ENCODE results near the gene SPAG7.

SPAG7 gene

GRCh38 chr17:4958102-4958501 is 9.5 kb downstream of the SPAG7 start:
- peaks cover 21% of the 10 kb centered on the region for H3K36me3 ChIP-seq
- no peak overlapping the region for H3K4me3 ChIP-seq (ENCODE audit: low read depth, low read length)
- no peaks in the 10 kb centered on the region for H3K9me3 ChIP-seq (ENCODE audit: severe bottlenecking)
- no peak overlapping the region for H3K27ac ChIP-seq
- no peaks in the 10 kb centered on the region for H3K27me3 ChIP-seq (ENCODE audit: insufficient read depth, low read depth, severe bottlenecking)
- TF ChIP-seq, protein P1, sequence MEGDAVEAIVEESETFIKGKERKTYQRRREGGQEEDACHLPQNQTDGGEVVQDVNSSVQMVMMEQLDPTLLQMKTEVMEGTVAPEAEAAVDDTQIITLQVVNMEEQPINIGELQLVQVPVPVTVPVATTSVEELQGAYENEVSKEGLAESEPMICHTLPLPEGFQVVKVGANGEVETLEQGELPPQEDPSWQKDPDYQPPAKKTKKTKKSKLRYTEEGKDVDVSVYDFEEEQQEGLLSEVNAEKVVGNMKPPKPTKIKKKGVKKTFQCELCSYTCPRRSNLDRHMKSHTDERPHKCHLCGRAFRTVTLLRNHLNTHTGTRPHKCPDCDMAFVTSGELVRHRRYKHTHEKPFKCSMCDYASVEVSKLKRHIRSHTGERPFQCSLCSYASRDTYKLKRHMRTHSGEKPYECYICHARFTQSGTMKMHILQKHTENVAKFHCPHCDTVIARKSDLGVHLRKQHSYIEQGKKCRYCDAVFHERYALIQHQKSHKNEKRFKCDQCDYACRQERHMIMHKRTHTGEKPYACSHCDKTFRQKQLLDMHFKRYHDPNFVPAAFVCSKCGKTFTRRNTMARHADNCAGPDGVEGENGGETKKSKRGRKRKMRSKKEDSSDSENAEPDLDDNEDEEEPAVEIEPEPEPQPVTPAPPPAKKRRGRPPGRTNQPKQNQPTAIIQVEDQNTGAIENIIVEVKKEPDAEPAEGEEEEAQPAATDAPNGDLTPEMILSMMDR (IDR thresholded peaks at IDR 0.05; ENCODE audit: low read depth, low read length): no peak
- DNase-seq: no peak

DNA sequence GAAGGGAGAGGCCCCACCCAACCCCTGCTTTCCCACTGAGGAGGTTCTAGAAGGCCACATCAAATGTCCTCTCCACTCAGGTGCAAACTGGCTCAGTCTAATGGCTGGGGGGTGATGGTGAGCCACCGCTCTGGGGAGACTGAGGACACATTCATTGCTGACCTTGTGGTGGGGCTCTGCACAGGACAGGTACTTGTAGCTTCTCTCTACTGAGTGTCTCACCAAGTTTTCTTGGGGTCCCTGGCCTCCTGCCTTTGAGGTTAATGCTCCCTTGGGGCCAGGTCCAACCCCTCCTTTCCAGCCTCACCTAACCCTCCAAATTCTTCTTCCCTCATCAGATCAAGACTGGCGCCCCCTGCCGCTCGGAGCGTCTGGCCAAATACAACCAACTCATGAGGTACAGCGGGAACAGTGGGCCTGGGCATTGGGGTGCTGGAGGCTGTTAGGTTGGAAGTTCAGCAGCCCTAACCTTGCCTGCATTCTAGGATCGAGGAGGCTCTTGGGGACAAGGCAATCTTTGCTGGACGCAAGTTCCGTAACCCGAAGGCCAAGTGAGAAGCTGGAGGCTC is 11.0 kb downstream of the SPAG7 start:
- no peak overlapping the region for H3K27ac ChIP-seq
- TF ChIP-seq, protein P1 (IDR thresholded peaks at IDR 0.05; ENCODE audit: low read depth, low read length): no peak
- DNase-seq: no peak

DNA sequence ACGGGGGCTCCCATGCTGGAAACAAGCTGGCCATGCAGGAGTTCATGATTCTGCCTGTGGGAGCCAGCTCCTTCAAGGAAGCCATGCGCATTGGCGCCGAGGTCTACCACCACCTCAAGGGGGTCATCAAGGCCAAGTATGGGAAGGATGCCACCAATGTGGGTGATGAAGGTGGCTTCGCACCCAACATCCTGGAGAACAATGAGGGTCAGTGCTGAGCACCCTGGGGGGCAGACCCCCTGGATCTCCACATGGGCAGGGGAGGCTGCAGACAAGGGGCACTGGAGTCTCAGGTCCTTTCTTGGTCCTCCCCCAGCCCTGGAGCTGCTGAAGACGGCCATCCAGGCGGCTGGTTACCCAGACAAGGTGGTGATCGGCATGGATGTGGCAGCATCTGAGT is 12.5 kb downstream of the SPAG7 start:
- no peaks in the 10 kb centered on the region for H3K27me3 ChIP-seq (ENCODE audit: insufficient read depth, low read depth, severe bottlenecking)
- H3K27ac ChIP-seq: no peak overlapping the region
- H3K9me3 ChIP-seq (ENCODE audit: severe bottlenecking): no peaks in the 10 kb centered on the region
- no peak overlapping the region for H3K4me3 ChIP-seq (ENCODE audit: low read depth, low read length)
- H3K36me3 ChIP-seq: peaks cover 17% of the 10 kb centered on the region
- no peak for DNase-seq
- TF ChIP-seq, protein P1 (IDR thresholded peaks at IDR 0.05; ENCODE audit: low read depth, low read length): no peak

More for the DNA sequence above, 11.0 kb downstream of the SPAG7 start:
- H3K27me3 ChIP-seq (ENCODE audit: insufficient read depth, low read depth, severe bottlenecking): no peaks in the 10 kb centered on the region
- H3K4me3 ChIP-seq (ENCODE audit: low read depth, low read length): no peak overlapping the region
- H3K9me3 ChIP-seq (ENCODE audit: severe bottlenecking): no peaks in the 10 kb centered on the region
- peaks cover 23% of the 10 kb centered on the region for H3K36me3 ChIP-seq

- Histone ChIP-seq H3K27ac (no peak overlapping the region), H3K27me3 (ENCODE audit: insufficient read depth, low read depth, severe bottlenecking) (no peaks in the 10 kb centered on the region)
- DNase-seq: no peak
Measured at GRCh38 chr17:4953451-4953961, 14.1 kb downstream of the SPAG7 start.

DNA sequence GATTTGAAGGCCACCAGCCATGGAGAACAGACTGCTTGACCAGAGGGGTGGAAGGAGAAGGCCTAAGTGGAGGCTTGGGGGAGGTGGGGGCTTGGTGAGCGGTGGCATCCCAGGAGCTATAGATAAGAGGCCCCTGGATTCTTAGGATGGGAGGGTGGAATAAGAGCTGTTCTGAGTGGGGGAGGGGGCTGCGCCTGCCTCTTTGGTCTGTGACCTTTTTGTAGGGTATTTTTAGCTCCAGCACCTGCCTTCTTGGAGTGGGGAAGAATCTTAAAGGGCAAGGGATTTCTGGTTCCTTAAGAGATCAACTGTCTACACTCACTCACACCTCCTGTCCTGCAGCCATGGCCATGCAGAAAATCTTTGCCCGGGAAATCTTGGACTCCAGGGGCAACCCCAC is 16.1 kb downstream of the SPAG7 start:
- H3K27ac ChIP-seq: peak overlapping the region; percentile 95
- peak; percentile 39 for DNase-seq
- peak overlapping the region; percentile 62 for H3K4me3 ChIP-seq (ENCODE audit: low read depth, low read length)
- H3K36me3 ChIP-seq: peaks cover 26% of the 10 kb centered on the region
- no peaks in the 10 kb centered on the region for H3K9me3 ChIP-seq (ENCODE audit: severe bottlenecking)
- TF ChIP-seq, protein P1 (IDR thresholded peaks at IDR 0.05; ENCODE audit: low read depth, low read length): no peak
- H3K27me3 ChIP-seq (ENCODE audit: insufficient read depth, low read depth, severe bottlenecking): no peaks in the 10 kb centered on the region

More at GRCh38 chr17:4953451-4953961, 14.1 kb downstream of the SPAG7 start:
- Histone ChIP-seq H3K4me3 (ENCODE audit: low read depth, low read length) (no peak overlapping the region), H3K9me3 (ENCODE audit: severe bottlenecking) (no peaks in the 10 kb centered on the region), H3K36me3 (peaks cover 12% of the 10 kb centered on the region)
- TF ChIP-seq, protein P1 (IDR thresholded peaks at IDR 0.05; ENCODE audit: low read depth, low read length): no peak

DNA sequence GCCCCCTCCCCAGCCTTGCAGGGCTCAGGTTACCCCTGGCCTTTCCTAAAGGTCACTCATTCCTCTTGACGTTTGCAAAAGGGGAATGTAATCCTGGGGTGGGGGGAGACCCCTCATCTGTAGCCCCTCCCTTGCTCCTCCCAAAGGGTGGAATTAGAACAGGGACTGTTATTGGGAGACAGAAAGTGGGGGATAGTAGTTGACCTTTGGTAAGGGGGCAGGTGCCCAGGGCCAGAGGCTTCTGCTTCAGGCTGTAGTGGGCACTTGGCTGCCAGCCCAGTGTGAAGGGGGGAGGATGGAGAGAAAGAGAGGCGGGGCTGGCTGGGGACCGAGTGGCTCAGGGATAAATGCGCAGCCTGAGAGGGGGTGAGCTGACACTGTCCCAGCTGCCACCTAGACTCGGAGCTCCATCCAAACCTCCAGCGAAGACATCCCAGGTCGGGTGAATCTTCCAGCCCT is 16.8 kb downstream of the SPAG7 start, which contains the start of gene ENO3:
Gene ENO3 (plus strand): TSS at position 374 of the 459 bp plus-strand sequence. CDS start 711 bp downstream, outside the sequence.
- Histone ChIP-seq H3K27me3 (ENCODE audit: insufficient read depth, low read depth, severe bottlenecking) (no peaks in the 10 kb centered on the region), H3K36me3 (peaks cover 33% of the 10 kb centered on the region), H3K9me3 (ENCODE audit: severe bottlenecking) (no peaks in the 10 kb centered on the region), H3K27ac (peak within 1 kb of the TSS; percentile 95), H3K4me3 (ENCODE audit: low read depth, low read length) (peak within 1 kb of the TSS; percentile 62)
- TF ChIP-seq, protein P1 (IDR thresholded peaks at IDR 0.05; ENCODE audit: low read depth, low read length): no peak
- DNase-seq: peak; percentile 78
